SK-N-SH (cell line): ENCODE measurements around the gene NFATC3.

ENCODE experiments used
- EP300 ChIP-seq, 2 experiments: IDR thresholded peaks; 2 replicates each; pipeline versions ENCODE4 v1.4.0 to v1.6.1; 2012; ENCODE audit warnings: borderline replicate concordance in 1 of 2, low read depth in 1 of 2, low read length in 1 of 2
- MXI1 ChIP-seq: IDR thresholded peaks from 2 replicates; pipeline ENCODE4 v1.6.1; 2012; ENCODE audit warnings: mild to moderate bottlenecking, low read depth, low read length, improper control_type of control experiment
- USF1 ChIP-seq: IDR thresholded peaks from 2 replicates; pipeline ENCODE4 v1.4.0; 2012; ENCODE audit warnings: low read depth, borderline replicate concordance

- TF ChIP-seq EP300 (IDR thresholded peaks at IDR 0.05; ENCODE audit: borderline replicate concordance in 1 of 2, low read depth in 1 of 2, low read length in 1 of 2) = no peak
- no peak for TF ChIP-seq MXI1
- TF ChIP-seq USF1 = no peak
Measured at GRCh38 chr16:68075980-68076379, 9.2 kb upstream of the NFATC3 start.
